ENCODE results near the gene SLC13A4.
"Not testable (repeated sequence)": the region's sequence is repeated elsewhere in the genome, so short reads cannot be mapped to it uniquely, and the experiment has no call there.

The SLC13A4 gene

DNA sequence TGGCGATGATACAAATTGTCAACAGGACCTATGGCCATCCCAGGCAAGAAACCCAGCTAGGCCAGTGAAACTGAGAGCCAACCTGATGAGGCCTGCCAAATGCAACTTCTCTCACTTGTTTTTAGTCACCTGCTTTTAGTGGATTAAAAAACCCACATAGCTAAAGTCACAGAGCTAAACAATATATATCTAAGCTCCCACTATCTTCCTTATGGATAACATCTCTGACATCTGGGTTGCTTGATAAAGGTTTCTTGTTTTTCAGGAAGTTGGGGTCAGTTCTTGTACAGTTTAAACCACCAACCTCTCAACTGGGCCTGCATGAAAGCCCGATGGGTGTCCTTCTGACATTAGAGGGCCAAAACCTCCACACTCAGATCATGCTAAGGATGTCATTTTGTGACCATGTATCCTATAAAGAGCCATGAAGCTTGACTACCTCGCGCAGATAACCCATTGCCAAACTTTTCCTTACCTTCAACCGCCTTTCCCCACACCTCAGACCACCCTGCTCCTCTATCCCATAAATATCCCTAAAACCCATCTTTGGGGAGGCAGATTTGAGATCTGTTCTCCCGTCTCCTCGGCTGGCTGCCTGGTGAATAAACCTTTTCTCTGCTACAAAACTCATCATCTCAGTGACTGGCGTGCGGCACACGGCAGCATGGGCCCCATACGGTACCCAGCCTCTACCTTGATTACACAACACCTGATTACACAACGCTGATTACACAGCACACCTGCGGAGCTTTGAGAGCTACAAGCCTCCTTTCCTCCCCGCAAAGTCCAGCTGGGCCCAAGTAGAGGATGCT, 66.5 kb downstream of the SLC13A4 start:
- peak; percentile 6 for DNase-seq

DNA sequence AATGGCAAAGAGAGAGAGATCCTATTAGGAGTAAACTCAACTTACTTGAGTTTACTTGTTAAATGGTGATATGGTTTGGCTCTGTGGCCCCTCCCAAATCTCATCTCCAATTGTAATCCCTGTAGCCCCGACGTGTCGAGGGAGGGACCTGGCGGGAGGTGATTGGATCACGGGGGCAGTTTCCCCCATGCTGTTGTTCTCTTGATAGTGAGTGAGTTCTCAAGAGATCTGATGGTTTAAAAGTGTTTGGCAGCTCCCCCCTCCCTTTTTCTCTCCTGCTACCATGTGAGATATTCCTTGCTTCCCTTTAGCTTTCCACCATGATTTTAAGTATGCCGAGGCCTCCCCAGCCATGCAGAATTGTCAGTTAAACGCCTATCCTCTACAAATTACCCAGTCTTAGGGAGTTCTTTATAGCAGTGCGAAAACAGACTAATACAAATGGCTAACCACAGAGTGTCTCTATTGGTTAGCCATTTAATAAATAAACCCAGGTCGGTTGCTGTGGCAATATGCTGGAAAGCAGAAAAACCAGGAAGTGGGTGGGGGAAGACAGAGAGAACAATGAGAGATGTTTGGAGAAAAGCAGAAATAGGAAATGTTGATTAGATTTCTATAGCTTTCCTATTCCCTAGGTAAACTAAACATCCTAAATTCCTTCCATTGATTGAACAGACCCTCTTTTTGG, 68.7 kb downstream of the SLC13A4 start:
- no peak for DNase-seq

DNA sequence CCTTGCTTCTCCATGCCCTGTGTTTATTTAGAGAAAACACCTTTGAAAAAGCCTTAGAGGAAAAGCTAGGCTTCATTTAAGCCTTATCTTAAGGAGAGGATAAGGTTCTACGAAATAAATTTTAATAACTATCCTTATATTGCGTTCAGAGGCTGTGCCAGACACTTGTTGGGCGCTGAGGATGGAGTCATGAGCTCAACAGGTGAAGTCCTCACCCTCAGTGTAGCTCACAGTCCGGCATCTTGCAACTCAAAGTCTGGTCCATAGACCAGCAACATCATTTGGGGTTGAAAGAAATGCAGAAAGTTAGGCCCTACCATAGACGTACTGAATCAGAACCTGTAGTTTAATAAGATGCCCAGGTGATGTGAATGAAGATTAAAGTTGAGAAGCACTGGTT, 69.4 kb downstream of the SLC13A4 start:
- DNase-seq: no peak

DNA sequence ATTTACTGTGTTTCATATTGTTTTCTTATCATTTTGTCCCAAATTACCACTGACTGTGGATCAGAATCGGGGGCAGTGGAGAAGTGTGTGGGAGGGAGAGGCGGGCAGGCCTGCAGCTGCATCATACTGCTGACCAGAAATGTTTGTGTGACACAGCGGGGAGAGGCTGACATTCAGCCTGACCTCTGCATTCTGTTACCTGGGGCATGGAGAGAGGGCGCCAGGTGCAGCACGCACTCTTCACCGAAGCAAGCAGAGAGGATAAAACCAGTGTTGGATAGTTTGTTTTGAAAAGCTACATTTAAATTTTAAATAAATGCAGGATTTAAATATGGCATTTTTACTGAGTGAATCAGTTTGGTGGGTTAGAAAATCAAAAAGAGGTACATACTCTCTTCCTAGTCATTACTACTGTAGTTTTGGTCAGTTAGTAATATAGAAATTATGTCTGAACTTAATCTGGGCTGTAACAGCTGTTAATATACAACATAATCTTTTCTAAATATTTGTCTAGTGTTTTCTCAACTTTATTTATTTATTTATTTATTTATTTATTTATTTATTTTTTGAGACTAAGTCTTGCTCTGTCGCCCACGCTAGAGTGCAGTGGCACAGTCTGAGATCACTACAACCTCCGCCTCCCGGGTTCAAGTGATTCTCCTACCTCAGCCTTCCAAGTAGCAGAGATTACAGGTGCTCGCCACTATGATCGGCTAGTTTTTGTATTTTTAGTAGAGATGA, 74.5 kb downstream of the SLC13A4 start:
- DNase-seq: no peak

DNA sequence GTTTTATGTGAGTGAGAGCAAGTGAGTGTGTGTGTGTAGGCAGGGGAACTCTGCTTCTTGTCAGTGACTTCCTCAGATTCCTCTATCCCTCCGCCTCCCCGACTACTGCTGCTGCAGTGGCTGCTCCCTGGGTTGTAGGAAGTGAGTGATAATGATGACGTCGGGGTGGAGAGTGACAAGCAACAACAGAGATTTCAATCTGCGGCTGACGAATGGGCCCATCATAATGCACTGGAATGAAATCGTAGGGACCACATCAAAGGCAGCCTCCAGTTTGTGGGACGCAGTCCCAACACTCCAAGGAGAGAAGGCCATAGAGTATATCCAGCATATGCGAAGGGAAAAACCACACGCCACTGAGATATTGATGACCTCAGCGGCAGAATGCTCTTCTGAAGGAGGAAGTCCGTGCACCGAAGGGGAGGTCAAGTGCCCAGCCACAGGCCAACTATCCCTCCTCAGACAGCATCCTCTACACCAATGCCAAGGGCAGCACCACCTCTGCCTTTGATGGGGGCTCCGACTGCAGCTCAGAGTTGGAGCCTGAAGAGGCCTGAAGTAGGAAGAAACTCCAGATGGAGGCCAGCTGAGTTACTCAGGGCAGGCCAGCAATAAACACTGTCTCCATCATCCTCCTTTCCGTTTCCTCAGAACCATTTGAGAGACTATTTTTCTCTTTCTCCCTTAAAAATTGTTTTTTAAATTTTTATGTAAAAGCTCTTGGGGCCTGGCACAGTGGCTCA, 77.0 kb downstream of the SLC13A4 start:
- DNase-seq: no peak

DNA sequence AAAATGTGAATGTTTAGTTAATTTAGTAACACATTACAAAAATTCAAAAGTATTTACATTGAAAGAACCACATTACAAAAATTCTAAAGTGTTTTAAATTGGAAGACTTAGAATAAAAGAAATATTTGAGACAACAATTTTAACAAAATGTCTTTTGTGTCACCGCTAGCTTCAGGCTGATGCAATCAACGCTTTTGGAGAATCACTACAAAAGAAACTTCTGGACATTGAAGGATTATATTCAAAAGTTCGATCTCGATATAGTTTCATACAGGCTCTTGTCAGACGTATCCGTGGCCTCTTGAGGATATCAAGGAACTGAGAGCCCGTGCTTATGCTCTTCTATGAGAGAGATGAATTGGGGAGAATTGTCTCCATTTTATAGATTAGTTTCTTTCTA, 79.8 kb downstream of the SLC13A4 start:
- no peak for DNase-seq

DNA sequence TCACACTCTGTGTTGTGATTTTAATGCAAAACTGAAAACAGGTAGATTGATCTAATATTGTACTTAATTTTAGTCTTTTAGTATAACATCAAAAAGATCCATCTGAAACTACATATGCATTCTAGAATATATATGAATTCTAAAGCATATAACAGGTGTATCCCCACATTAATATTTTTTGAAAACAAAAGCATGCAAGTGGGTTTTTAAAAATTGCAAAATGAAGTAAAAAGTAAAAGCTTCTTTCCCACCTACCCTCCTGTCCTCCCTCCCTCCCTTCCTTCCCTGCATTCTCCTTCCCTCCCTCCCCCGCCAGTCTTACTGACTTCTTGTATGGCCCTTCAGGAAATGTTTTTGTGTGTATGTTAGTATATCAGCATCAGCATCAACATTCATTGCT, 80.2 kb downstream of the SLC13A4 start:
- DNase-seq: no peak

DNA sequence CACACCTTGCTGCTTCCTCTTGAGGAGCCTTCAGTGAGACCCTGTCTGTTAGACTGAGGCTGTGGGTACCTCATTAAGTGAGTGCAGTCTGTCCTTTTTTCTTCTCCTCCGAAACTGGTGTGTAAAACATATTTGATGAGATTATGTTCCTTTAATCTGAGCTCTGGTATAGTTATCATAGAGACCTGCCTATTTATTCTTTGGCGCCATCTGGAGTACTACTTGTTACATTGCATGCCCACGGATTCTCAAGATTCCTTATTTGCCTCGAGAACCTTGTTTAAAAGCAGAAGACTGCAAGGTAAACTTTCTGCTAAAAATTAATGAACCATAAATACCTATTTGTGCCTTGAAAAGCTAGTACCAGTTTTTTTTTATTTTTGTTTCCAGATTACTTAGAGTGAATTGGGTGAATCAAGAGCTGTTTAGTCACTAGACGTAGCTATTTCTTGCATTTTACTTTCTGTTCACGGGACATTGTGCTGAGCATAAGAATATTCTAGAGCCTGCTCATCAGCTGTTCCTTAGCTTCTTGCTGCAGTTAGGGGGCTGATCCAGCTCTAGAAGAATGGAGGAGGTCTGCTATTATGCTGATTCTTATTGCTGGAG, 82.6 kb downstream of the SLC13A4 start:
- peak; percentile 57 for DNase-seq

DNA sequence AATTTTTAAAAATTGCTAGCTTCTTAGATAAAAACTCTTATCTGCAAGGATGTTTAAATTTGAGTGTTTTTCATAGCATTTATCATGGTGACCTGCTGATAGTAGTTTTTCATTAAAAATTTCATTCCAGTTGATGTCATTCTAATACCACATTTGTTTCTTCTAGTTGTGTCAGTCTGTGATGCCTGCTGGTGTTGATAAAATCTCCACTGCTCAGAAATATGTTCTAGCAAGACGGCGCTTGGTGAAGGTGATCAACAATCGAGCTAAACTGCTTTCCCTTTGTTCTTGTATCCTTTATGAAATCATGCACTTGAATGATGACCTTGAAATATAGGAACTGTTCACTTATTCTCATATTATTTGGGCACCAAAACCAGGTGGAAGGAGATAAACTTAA, 83.3 kb downstream of the SLC13A4 start:
- no peak for DNase-seq

DNA sequence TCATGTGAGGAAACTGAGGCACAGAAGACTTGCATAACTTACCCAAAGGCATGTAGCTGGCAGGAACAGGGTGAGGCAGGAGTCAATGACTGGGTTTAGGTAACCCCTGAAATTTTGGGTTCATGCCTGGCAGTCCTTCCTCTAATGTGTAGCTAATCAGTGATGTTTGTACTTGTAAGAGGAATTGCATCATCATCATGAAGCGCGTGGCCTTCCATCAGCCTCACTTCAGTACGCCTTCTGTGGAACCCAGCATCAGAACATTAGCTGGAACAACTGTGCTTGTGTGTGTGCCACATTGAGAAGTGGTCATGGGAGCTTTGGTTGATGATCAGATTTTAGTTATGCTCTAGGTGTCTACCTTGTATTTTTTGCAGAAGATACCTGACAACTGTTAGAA, 83.8 kb downstream of the SLC13A4 start:
- no peak for DNase-seq

DNA sequence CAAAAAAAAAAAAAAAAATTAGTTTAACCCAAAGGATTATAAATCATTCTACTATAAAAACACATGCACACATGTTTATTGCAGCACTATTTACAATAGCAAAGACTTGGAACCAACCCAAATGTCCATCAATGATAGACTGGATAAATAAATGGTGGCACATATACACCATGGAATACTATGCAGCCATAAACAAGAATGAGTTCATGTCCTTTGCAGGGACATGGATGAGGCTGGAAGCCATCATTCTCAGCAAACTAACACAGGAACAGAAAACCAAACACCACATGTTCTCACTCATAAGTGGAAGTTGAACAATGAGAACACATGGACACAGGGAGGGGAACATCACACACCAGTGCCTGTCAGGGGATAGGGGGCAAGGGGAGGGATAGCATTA, 88.3 kb downstream of the SLC13A4 start:
- DNase-seq: not testable (repeated sequence)

DNA sequence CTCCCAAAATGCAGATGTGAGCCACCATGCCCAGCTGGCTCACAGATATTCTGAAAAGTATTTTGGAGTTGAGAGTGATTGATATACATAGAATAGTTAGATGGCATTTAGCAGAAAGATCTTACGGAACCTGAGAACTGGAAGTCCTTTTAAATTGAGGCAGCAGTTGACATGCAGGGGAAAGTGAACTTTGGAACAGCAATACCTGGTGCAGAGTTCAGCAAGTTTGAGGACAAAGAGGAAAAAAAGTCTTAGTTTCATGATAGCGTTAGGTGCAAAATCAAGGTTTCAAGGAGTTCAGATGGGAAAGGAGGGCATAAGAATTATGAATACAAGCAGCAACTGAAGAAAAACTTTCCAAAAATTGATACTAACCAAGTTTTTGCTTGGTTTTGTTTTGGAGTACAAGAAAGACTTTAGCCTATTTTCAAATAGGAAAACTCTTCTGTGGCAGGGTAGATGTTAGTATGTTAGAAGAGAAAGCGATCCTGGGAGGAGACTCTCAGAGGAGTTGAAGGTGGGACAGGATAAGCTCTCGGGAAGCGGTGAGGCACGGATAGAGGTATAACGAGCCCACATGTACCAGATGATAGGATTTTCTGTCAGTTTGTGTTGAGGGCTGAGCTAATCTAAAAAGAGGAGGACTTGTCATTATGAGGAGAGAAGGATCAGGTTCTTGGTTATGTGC, 93.7 kb downstream of the SLC13A4 start:
- no peak for DNase-seq

All from CD4-positive, alpha-beta T cell treated with Interleukin-21 for 1 hour (primary cell).